Suprapubic skin (tissue), 4 donors: ENCODE data around the gene KRABD2.

Experiments used
- CTCF ChIP-seq, 2 donors: fragments of 200-600 bp in 1 of 2; fragments of 450-650 bp in 1 of 2; sonication (generic) in 1 of 2; IDR thresholded peaks; one replicate each; pipeline ENCODE4 v1.5.1; 2016 to 2019; ENCODE audit warnings: antibody characterized with exemption in 2 of 2, mild to moderate bottlenecking in 1 of 2, moderate library complexity in 1 of 2
- POLR2A ChIP-seq, 2 donors: fragments of 450-650 bp; IDR thresholded peaks; one replicate each; pipeline ENCODE4 v1.6.1; 2017; ENCODE audit warnings: antibody characterized with exemption in 2 of 2, mild to moderate bottlenecking in 2 of 2, moderate library complexity in 2 of 2
- POLR2AphosphoS5 ChIP-seq, 3 donors: sonication (generic); formaldehyde crosslinking; IDR thresholded peaks; one replicate each; pipeline ENCODE4 v1.6.1; 2017; ENCODE audit warnings: antibody characterized with exemption in 3 of 3

- TF ChIP-seq POLR2AphosphoS5 (IDR thresholded peaks at IDR 0.05): no peak
- TF ChIP-seq CTCF (IDR thresholded peaks at IDR 0.05): no peak
- no peak for TF ChIP-seq POLR2A (IDR thresholded peaks at IDR 0.05)
These were observed 45.1 kb upstream of the KRABD2 start for GRCh38 chr17:8421571-8421970.
